A673 (cell line): ENCODE data around the gene PRR30. TPM values are rescaled to one million over a fixed set of nuclear protein-coding genes. Genes with fewer than 3 reads are reported as not detected.

Source experiments
- BruUV-seq: library from RNA; stranded (reverse); fragments of 400-500 nt; replicated peaks from 2 replicates; lab custom pipeline; 2021; lab: Mats Ljungman, UMichigan
- CTCF ChIA-PET: fragments of 300-600 bp; sonication (Branson Sonifier 250); formaldehyde crosslinking; loops from one replicate; lab custom pipeline; 2022; ENCODE audit warnings: antibody characterized with exemption; lab: Charles Lee
- POLR2A ChIA-PET: fragments of 300-600 bp; sonication (Branson Sonifier 250); formaldehyde crosslinking; loops from one replicate; lab custom pipeline; 2022; ENCODE audit warnings: antibody characterized with exemption; ENCODE audit not compliant: low non-redundant PET; lab: Charles Lee
- DNase-seq: peaks from one replicate; pipeline ENCODE4 v3.0.0-alpha.2; 2015; ENCODE audit warnings: low spot score
- H3K27ac ChIP-seq: fragments of 200-600 bp; sonication (generic); 2 replicates; pipeline ENCODE4 v1.5.1; 2016; ENCODE audit warnings: mixed run types, low read depth, mild to moderate bottlenecking, mixed read lengths, antibody characterized with exemption, low read length; ENCODE audit not compliant: poor library complexity, severe bottlenecking
- H3K27me3 ChIP-seq: fragments of 200-600 bp; sonication (generic); replicated peaks from 2 replicates; pipeline ENCODE4 v1.6.1; 2017; ENCODE audit warnings: mixed run types, low read depth, mild to moderate bottlenecking, mixed read lengths, antibody characterized with exemption, low read length; ENCODE audit not compliant: insufficient read depth, poor library complexity
- H3K36me3 ChIP-seq: fragments of 200-600 bp; sonication (generic); 2 replicates; pipeline ENCODE4 v1.6.1; 2016; ENCODE audit warnings: mixed run types, mild to moderate bottlenecking, mixed read lengths, antibody characterized with exemption, low read length; ENCODE audit not compliant: insufficient read depth, poor library complexity, severe bottlenecking
- H3K4me1 ChIP-seq: fragments of 200-600 bp; sonication (generic); 2 replicates; pipeline ENCODE4 v1.6.1; 2017; ENCODE audit warnings: mixed run types, mild to moderate bottlenecking, mixed read lengths, antibody characterized with exemption, low read length; ENCODE audit not compliant: insufficient read depth, poor library complexity, severe bottlenecking
- H3K4me3 ChIP-seq: fragments of 200-600 bp; sonication (generic); 2 replicates; pipeline ENCODE4 v1.5.1; 2016; ENCODE audit warnings: low read depth, mixed run types, mild to moderate bottlenecking, mixed read lengths, low read length; ENCODE audit not compliant: poor library complexity, severe bottlenecking
- H3K9me3 ChIP-seq: fragments of 200-600 bp; sonication (generic); 2 replicates; pipeline ENCODE4 v1.6.1; 2016; ENCODE audit warnings: mixed run types, low read depth, mild to moderate bottlenecking, mixed read lengths, antibody characterized with exemption, low read length; ENCODE audit not compliant: poor library complexity, severe bottlenecking
- EZH2 ChIP-seq: fragments of 200-600 bp; sonication (generic); IDR thresholded peaks from 2 replicates; pipeline ENCODE4 v1.6.1; 2017; ENCODE audit warnings: borderline replicate concordance, low read depth, mild to moderate bottlenecking, mixed read lengths, antibody characterized with exemption, low read length; ENCODE audit not compliant: poor library complexity, severe bottlenecking
- intact Hi-C: fragments of 100-400 bp; cut with micrococcal nuclease; formaldehyde crosslinking; loops from one replicate; pipeline ENCODE4 v1.10.0; 2022; ENCODE audit not compliant: unreplicated experiment
- total RNA-seq: library from RNA; stranded (reverse); gene quantifications from 2 replicates; pipeline ENCODE4 v1.2.3, GENCODE V29; 2021
- TF ChIP-seq, protein P1 (sequence below): fragments of 300-800, 200-600 bp; sonication (generic); conservative IDR thresholded peaks from 2 replicates; pipeline ENCODE4 v1.5.1; 2017; ENCODE audit warnings: low read depth, mild to moderate bottlenecking, antibody characterized with exemption, low read length, moderate library complexity, mixed read lengths

The PRR30 gene
- total RNA-seq, 1 experiment from 2014 or later, result not detected

DNA sequence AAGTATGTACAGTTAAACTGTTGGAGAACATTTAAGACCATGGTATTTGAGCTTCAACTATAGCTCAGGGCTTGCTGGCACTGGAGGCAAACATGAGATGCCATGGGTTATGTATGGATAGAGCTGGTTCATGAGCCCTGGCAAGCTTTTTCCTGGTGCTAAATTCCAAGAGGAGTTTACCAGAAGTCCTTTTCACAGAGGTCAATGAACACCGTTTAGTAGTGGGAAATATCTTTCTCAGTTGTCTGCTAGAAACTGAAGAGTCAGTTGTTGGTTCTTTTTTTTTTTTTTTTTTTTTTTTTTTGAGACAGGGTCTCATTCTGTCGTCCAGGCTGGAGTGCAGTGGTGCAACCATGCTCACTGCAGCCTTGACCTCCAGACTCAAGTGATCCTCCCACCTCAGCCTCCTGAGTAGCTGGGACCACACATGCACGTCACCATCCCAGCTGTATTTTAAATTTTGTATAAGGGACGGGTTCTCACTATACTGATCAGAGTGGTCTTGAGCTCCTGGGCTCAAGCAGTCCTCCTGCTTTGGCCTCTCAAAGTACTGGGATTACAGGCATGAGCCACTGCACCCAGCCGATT, 51.3 kb downstream of the PRR30 start:
- no TSS peak for BruUV-seq
- no peaks in the 10 kb centered on the region for H3K36me3 ChIP-seq
- CTCF ChIA-PET, result interaction anchor here (0.7 to 1.3 kb wide), 4 partner anchors 16 to 593 kb away, joined by 3 to 8 read pairs (median 6); partner anchors contain the start of gene OST4
- POLR2A ChIA-PET, result interaction anchor here (0.7 kb wide), 1 partner anchor 16 kb away, joined by 15 read pairs; the partner anchor contains the start of gene OST4
- H3K4me1 ChIP-seq, result peaks cover 6% of the 10 kb centered on the region
- H3K27ac ChIP-seq, result no peak overlapping the region
- DNase-seq, result no peak
- no peaks in the 10 kb centered on the region for H3K27me3 ChIP-seq
- peak overlapping the region; percentile 59 for H3K4me3 ChIP-seq
- TF ChIP-seq, protein P1, sequence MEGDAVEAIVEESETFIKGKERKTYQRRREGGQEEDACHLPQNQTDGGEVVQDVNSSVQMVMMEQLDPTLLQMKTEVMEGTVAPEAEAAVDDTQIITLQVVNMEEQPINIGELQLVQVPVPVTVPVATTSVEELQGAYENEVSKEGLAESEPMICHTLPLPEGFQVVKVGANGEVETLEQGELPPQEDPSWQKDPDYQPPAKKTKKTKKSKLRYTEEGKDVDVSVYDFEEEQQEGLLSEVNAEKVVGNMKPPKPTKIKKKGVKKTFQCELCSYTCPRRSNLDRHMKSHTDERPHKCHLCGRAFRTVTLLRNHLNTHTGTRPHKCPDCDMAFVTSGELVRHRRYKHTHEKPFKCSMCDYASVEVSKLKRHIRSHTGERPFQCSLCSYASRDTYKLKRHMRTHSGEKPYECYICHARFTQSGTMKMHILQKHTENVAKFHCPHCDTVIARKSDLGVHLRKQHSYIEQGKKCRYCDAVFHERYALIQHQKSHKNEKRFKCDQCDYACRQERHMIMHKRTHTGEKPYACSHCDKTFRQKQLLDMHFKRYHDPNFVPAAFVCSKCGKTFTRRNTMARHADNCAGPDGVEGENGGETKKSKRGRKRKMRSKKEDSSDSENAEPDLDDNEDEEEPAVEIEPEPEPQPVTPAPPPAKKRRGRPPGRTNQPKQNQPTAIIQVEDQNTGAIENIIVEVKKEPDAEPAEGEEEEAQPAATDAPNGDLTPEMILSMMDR, result no peak
- no peak for TF ChIP-seq EZH2
- no peaks in the 10 kb centered on the region for H3K9me3 ChIP-seq
- intact Hi-C loops, result no loop called here

Other genes starting within 250 kb of the PRR30 start
- 8.4 and 9.0 TPM in 2 replicates for gene MAPRE3, start 168.8 kb downstream of the PRR30 start, total RNA-seq
- 76.7 and 77.8 TPM in 2 replicates for gene TMEM214, start 106.4 kb downstream of the PRR30 start, total RNA-seq
- gene AGBL5, start 87.7 kb downstream of the PRR30 start, total RNA-seq, result 64.1 and 72.8 TPM in 2 replicates
- 235 and 237 TPM in 2 replicates for gene OST4, start 67.8 kb downstream of the PRR30 start, total RNA-seq
- 31.0 and 46.8 TPM in 2 replicates for gene EMILIN1, start 60.8 kb downstream of the PRR30 start, total RNA-seq
- gene KHK, start 52.6 kb downstream of the PRR30 start, total RNA-seq, result 39.1 and 40.2 TPM in 2 replicates
- 8.4 and 9.4 TPM in 2 replicates for gene CGREF1, start 20.3 kb downstream of the PRR30 start, total RNA-seq
- 0.22 TPM in 1 of 2 replicates, not detected in the other for gene ABHD1, start 15.6 kb downstream of the PRR30 start, total RNA-seq
- gene PREB, start 4.8 kb downstream of the PRR30 start, total RNA-seq, result 52.7 and 53.8 TPM in 2 replicates
- gene TCF23, start 9.6 kb upstream of the PRR30 start, total RNA-seq, result not detected in 2 replicates
- 106 and 107 TPM in 2 replicates for gene ATRAID, start 72.6 kb upstream of the PRR30 start, total RNA-seq
- gene SLC5A6, start 72.9 kb upstream of the PRR30 start, total RNA-seq, result 366 and 515 TPM in 2 replicates
- 194 and 210 TPM in 2 replicates for gene CAD, start 78.0 kb upstream of the PRR30 start, total RNA-seq
- 45.0 and 45.6 TPM in 2 replicates for gene SLC30A3, start 123.6 kb upstream of the PRR30 start, total RNA-seq
- 2.4 and 2.7 TPM in 2 replicates for gene DNAJC5G, start 136.0 kb upstream of the PRR30 start, total RNA-seq
- gene TRIM54, start 143.0 kb upstream of the PRR30 start, total RNA-seq, result 2.2 and 2.8 TPM in 2 replicates
- gene UCN, start 169.0 kb upstream of the PRR30 start, total RNA-seq, result 0.64 and 0.68 TPM in 2 replicates
- gene MPV17, start 183.7 kb upstream of the PRR30 start, total RNA-seq, result 63.4 and 66.3 TPM in 2 replicates
- gene GTF3C2, start 217.4 kb upstream of the PRR30 start, total RNA-seq, result 85.7 and 89.3 TPM in 2 replicates
- 68.8 and 74.7 TPM in 2 replicates for gene EIF2B4, start 230.9 kb upstream of the PRR30 start, total RNA-seq
- gene SNX17, start 231.2 kb upstream of the PRR30 start, total RNA-seq, result 109 and 110 TPM in 2 replicates
- gene ZNF513, start 241.3 kb upstream of the PRR30 start, total RNA-seq, result 21.3 and 22.3 TPM in 2 replicates